Activated T-cell treated with anti-CD3 and anti-CD28 coated beads for 4 hours (primary cell): ENCODE measurements around the gene ACTR1B.
"Not testable (repeated sequence)": the region's sequence is repeated elsewhere in the genome, so short reads cannot be mapped to it uniquely, and the experiment has no call there.

ENCODE experiments used
- DNase-seq: peaks from one replicate; pipeline ENCODE4 v3.0.0-alpha.2; 2020

ACTR1B gene

GRCh38 chr2:97608745-97609144, 55.1 kb downstream of the ACTR1B start:
- not testable (repeated sequence) for DNase-seq
